ENCODE measurements around the gene ERBB4. TPM values are rescaled to one million over a fixed set of nuclear protein-coding genes. Genes with fewer than 3 reads are reported as not detected.
"Not testable (repeated sequence)": the region's sequence is repeated elsewhere in the genome, so short reads cannot be mapped to it uniquely, and the experiment has no call there.

ERBB4 gene
- total and polyA plus RNA-seq, 7 donors, result under 0.01 to 0.33 (median 0.08) TPM; not detected in 1

DNA sequence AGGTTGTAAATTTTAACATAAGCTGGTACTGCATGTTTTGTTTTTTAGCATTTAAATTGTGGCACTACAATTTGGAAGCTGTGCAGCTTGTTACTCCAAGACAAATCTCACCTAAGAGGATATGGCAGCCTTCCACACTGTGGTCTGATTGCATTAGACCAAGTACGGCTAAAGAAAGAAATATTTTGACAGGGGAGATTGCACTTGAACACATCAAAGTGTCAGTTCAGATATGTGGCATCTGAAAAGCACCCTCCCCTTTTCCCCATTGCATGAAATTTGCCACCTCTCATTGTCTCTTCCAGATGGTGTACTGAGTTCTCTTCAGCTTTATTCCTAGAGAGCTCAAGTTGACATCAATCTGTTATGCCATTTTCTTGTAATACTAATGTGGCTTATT, 295.9 kb downstream of the ERBB4 start:
- H3K27me3 ChIP-seq, result no peaks in the 10 kb centered on the region
- intact Hi-C loops (cut with DNase I), result no loop called here
- no peak overlapping the region for H3K4me3 ChIP-seq
- no peaks in the 10 kb centered on the region for H3K4me1 ChIP-seq
- 21 to 51% methylated on average over 1 of the region's 1 CpG for WGBS, 2 donors
- TF ChIP-seq POLR2A (IDR thresholded peaks at IDR 0.05) (no peak), EP300 (IDR thresholded peaks at IDR 0.05) (no peak), POLR2AphosphoS5 (IDR thresholded peaks at IDR 0.05) (no peak)
- TF ChIP-seq, protein P1, sequence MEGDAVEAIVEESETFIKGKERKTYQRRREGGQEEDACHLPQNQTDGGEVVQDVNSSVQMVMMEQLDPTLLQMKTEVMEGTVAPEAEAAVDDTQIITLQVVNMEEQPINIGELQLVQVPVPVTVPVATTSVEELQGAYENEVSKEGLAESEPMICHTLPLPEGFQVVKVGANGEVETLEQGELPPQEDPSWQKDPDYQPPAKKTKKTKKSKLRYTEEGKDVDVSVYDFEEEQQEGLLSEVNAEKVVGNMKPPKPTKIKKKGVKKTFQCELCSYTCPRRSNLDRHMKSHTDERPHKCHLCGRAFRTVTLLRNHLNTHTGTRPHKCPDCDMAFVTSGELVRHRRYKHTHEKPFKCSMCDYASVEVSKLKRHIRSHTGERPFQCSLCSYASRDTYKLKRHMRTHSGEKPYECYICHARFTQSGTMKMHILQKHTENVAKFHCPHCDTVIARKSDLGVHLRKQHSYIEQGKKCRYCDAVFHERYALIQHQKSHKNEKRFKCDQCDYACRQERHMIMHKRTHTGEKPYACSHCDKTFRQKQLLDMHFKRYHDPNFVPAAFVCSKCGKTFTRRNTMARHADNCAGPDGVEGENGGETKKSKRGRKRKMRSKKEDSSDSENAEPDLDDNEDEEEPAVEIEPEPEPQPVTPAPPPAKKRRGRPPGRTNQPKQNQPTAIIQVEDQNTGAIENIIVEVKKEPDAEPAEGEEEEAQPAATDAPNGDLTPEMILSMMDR (IDR thresholded peaks at IDR 0.05), result no peak
- no peak for DNase-seq
- H3K36me3 ChIP-seq, result no peaks in the 10 kb centered on the region
- no peak overlapping the region for H3K27ac ChIP-seq
- H3K9me3 ChIP-seq, result no peaks in the 10 kb centered on the region

DNA sequence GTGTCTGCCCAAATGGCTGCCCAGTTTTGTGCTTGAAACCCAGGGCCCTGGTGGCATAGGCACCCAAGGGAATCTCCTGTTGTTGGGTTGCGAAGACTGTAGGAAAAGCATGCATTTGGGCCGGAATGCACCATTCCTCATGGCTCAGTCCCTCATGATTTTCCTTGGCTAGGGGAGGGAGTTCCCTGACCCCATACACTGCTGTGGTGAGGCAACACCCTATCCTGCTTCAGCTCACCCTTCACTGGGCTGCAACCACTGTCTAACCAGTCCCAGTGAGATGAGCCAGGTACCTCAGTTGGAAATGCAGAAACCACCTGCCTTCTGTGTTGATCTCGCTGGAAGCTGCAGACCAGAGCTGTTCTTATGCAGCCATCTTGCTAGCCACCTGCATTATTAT, 300.4 kb downstream of the ERBB4 start:
- H3K9me3 ChIP-seq; intact Hi-C loops (cut with DNase I); H3K36me3 ChIP-seq; H3K4me1 ChIP-seq; H3K27ac ChIP-seq; H3K27me3 ChIP-seq; DNase-seq; H3K4me3 ChIP-seq: not testable (repeated sequence)
- WGBS, 2 donors, result 88 to 90% methylated on average over 3 of the region's 3 CpGs

DNA sequence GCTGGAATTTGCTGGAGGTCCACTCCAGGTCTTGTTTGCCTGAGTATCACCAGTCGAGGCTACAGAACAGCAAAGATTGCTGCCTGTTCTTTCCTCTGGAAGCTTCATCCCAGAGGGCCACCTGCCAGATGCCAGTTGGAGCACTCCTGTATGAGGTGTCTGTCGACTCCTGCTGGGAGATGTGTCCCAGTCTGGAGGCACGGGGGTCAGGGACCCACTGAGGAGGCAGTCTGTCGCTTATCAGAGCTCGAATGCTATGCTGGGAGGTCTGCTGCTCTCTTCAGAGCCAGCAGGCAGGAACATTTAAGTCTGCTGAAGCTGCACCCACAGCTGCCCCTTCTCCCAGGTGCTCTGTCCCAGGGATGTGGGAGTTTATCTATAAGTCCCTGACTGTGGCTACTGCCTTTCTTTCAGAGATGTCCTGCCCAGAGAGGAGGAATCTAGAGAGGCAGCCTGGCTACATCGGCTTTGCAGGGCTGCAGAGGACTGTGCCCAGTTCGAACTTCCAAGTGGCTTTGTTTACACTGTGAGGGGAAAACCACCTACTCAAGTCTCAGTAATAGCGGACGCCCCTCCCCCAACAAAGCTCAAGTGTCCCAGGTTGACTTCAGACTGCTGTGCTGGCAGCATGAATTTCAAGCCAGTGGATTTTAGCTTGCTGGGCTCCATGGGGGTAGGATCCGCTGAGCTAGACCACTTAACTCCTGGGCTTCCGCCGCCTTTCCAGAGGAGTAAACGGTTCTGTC, 301.1 kb downstream of the ERBB4 start:
- H3K27me3 ChIP-seq, result no peaks in the 10 kb centered on the region
- H3K4me3 ChIP-seq, result no peak overlapping the region
- WGBS, 2 donors, result 35 to 37% methylated on average over 13 of the region's 13 CpGs
- no peak overlapping the region for H3K27ac ChIP-seq
- DNase-seq, result no peak
- TF ChIP-seq EP300 (IDR thresholded peaks at IDR 0.05), result no peak
- TF ChIP-seq, protein P1 (IDR thresholded peaks at IDR 0.05), result no peak
- H3K4me1 ChIP-seq, result no peaks in the 10 kb centered on the region
- H3K36me3 ChIP-seq, result no peaks in the 10 kb centered on the region
- intact Hi-C loops (cut with DNase I), result no loop called here
- H3K9me3 ChIP-seq, result no peaks in the 10 kb centered on the region

DNA sequence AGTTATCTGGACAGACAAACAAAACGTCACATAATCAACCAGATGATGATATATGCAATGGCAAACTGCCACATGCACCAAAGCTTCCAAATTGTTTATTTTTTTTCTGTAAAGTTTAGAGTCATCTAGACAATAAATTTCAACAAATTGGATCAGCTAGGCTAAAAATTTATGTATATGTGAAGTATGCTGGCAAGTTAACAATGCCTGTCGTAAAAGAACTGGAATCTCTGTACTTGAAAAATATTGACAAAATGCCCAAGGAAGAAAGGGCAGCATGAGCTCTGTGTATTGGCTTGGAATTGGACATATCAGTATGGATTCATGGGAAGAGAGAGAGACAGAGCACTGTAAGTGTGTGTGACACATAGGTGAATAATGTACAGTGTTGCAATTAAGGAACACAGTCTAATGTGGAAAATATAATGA, 309.8 kb downstream of the ERBB4 start:
- H3K27ac ChIP-seq, result no peak overlapping the region
- WGBS, 2 donors, result 11 to 49% methylated on average over 2 of the region's 2 CpGs
- TF ChIP-seq POLR2AphosphoS5 (IDR thresholded peaks at IDR 0.05), result no peak
- no peak for TF ChIP-seq EP300 (IDR thresholded peaks at IDR 0.05)
- TF ChIP-seq, protein P1 (IDR thresholded peaks at IDR 0.05), result no peak
- no peak for TF ChIP-seq POLR2A (IDR thresholded peaks at IDR 0.05)
- H3K36me3 ChIP-seq, result no peaks in the 10 kb centered on the region
- H3K27me3 ChIP-seq, result no peaks in the 10 kb centered on the region
- DNase-seq, result no peak
- H3K9me3 ChIP-seq, result no peaks in the 10 kb centered on the region
- no peak overlapping the region for H3K4me3 ChIP-seq
- intact Hi-C loops (cut with DNase I), result no loop called here
- H3K4me1 ChIP-seq, result no peaks in the 10 kb centered on the region

DNA sequence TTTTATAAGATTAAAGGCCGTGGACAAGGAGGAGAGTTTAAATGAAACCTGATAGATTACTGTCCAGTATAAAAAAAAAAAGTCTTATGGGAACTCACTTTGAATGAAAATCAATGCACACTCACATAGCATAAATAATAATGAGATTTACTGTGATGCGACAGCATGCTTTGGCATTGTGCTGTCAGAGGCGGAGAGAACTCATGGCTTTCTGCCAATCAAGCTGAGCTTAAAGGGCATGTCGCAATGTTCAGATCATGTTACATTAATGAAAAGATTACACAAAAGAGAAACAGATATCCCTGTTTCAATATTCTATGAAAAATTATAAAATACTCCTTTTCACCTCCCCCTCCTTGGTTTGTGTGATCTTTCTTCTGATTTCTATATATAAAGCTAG, 310.8 kb downstream of the ERBB4 start:
- Histone ChIP-seq H3K27me3 (no peaks in the 10 kb centered on the region), H3K9me3 (no peaks in the 10 kb centered on the region), H3K4me1 (no peaks in the 10 kb centered on the region), H3K27ac (no peak overlapping the region), H3K36me3 (no peaks in the 10 kb centered on the region), H3K4me3 (no peak overlapping the region)
- TF ChIP-seq EP300 (IDR thresholded peaks at IDR 0.05) (no peak), POLR2AphosphoS5 (IDR thresholded peaks at IDR 0.05) (no peak), POLR2A (IDR thresholded peaks at IDR 0.05) (no peak)
- TF ChIP-seq, protein P1 (IDR thresholded peaks at IDR 0.05), result no peak
- no peak for DNase-seq
- intact Hi-C loops (cut with DNase I), result no loop called here
- WGBS, 2 donors, result 37 to 68% methylated on average over 4 of the region's 4 CpGs
